CD8-positive, alpha-beta memory T cell (primary cell): Measurements from ENCODE around the gene CCDC91. TPM values are rescaled to one million over a fixed set of nuclear protein-coding genes. Genes with fewer than 3 reads are reported as not detected.
"Not testable (repeated sequence)": the region's sequence is repeated elsewhere in the genome, so short reads cannot be mapped to it uniquely, and the experiment has no call there.

Experiments used
- CTCF ChIA-PET: fragments of 350-600 bp; sonication (Branson Sonifier 250); formaldehyde crosslinking; loops from one replicate; lab custom pipeline; 2021; ENCODE audit warnings: antibody characterized with exemption; lab: Charles Lee
- POLR2A ChIA-PET: fragments of 350-600 bp; sonication (Branson Sonifier 250); formaldehyde crosslinking; loops from one replicate; lab custom pipeline; 2021; ENCODE audit warnings: antibody characterized with exemption; lab: Charles Lee
- DNase-seq, 5 donors: peaks; one replicate each; pipeline versions ENCODE4 v3.0.0 to v3.0.0-alpha.2; 2020 to 2022; ENCODE audit warnings: mixed read lengths in 1 of 5
- H3K27ac ChIP-seq: one replicate; pipeline ENCODE4 v1.7.0; 2013; ENCODE audit warnings: low read depth, mild to moderate bottlenecking, low read length, moderate library complexity
- H3K27me3 ChIP-seq: 2 replicates; pipeline ENCODE4 v1.7.0; 2013; ENCODE audit warnings: low read length, mild to moderate bottlenecking; ENCODE audit not compliant: insufficient read depth, poor library complexity, severe bottlenecking
- H3K36me3 ChIP-seq: 2 replicates; pipeline ENCODE4 v1.7.0; 2013; ENCODE audit warnings: mild to moderate bottlenecking, low read length, moderate library complexity; ENCODE audit not compliant: insufficient read depth
- H3K4me1 ChIP-seq: 2 replicates; pipeline ENCODE4 v1.7.0; 2013; ENCODE audit warnings: mild to moderate bottlenecking, low read length, moderate library complexity; ENCODE audit not compliant: insufficient read depth
- H3K4me3 ChIP-seq: 2 replicates; pipeline ENCODE4 v1.7.0; 2013; ENCODE audit warnings: mild to moderate bottlenecking, low read length
- H3K9me3 ChIP-seq: 2 replicates; pipeline ENCODE4 v1.7.0; 2013; ENCODE audit warnings: mild to moderate bottlenecking, low read length
- H3K27ac Mint-ChIP-seq, 8 donors: one replicate each; pipeline ENCODE4 v1.8.0; 2020 to 2021; ENCODE audit warnings: mixed read lengths in 8 of 8, mild to moderate bottlenecking in 6 of 8, inconsistent platforms in 3 of 8, moderate library complexity in 3 of 8
- H3K27me3 Mint-ChIP-seq, 2 donors: one replicate each; pipeline ENCODE4 v1.8.0; 2020 to 2021; ENCODE audit warnings: mixed read lengths in 2 of 2, mild to moderate bottlenecking in 1 of 2, moderate library complexity in 1 of 2
- H3K36me3 Mint-ChIP-seq, 3 donors: one replicate each; pipeline ENCODE4 v1.8.0; 2020 to 2021; ENCODE audit warnings: mixed read lengths in 3 of 3, inconsistent platforms in 1 of 3, mild to moderate bottlenecking in 1 of 3
- H3K4me1 Mint-ChIP-seq, 3 donors: one replicate each; pipeline ENCODE4 v1.8.0; 2020 to 2021; ENCODE audit warnings: mixed read lengths in 3 of 3, inconsistent platforms in 1 of 3, mild to moderate bottlenecking in 1 of 3
- H3K4me3 Mint-ChIP-seq, 7 donors: one replicate each; pipeline ENCODE4 v1.8.0; 2020 to 2021; ENCODE audit warnings: mixed read lengths in 7 of 7, mild to moderate bottlenecking in 6 of 7, moderate library complexity in 4 of 7, inconsistent platforms in 2 of 7
- H3K9me3 Mint-ChIP-seq, 5 donors: one replicate each; pipeline ENCODE4 v1.8.0; 2020 to 2022; ENCODE audit warnings: mixed read lengths in 5 of 5, mild to moderate bottlenecking in 3 of 5, moderate library complexity in 2 of 5, inconsistent platforms in 1 of 5
- polyA plus RNA-seq: library from polyadenylated mRNA; unstranded; fragments of 300-500 nt; fragmentation: Illumina TruSeq; gene quantifications from one replicate; pipeline ENCODE4 v1.2.3, GENCODE V29; 2021
- total RNA-seq, 2 experiments: library from RNA; stranded (reverse); gene quantifications; one replicate each; pipeline ENCODE4 v1.2.3, GENCODE V29; 2021

The CCDC91 gene
- total and polyA plus RNA-seq, 3 experiments from 2014 or later = 20.3 to 64.1 (median 23.2) TPM

- no peak overlapping the region for H3K4me3 ChIP-seq
- peak overlapping the region; percentile 15 to 88 (median 62) for H3K27ac Mint-ChIP-seq
- peaks cover 69 to 79% (median 77%) of the 10 kb centered on the region in 3 donors for H3K4me1 Mint-ChIP-seq
- H3K27me3 Mint-ChIP-seq = no peaks in the 10 kb centered on the region
- H3K36me3 ChIP-seq = no peaks in the 10 kb centered on the region
- peaks cover 42% of the 10 kb centered on the region for H3K4me1 ChIP-seq
- DNase-seq = no peak
- no peaks in the 10 kb centered on the region for H3K9me3 Mint-ChIP-seq
- H3K9me3 ChIP-seq = no peaks in the 10 kb centered on the region
- no peak overlapping the region for H3K27ac ChIP-seq
- ChIA-PET POLR2A (no interaction called here), CTCF (interaction anchor here (1.3 kb wide), 1 partner anchor 58 kb away, joined by 3 read pairs; no protein-coding TSS in a partner anchor)
- peaks cover 0 to 3% (median 0%) of the 10 kb centered on the region in 3 donors for H3K36me3 Mint-ChIP-seq
- peak overlapping the region in 3 of 7 donors; percentile 1 to 53 (median 42) for H3K4me3 Mint-ChIP-seq
- H3K27me3 ChIP-seq = no peaks in the 10 kb centered on the region
These were observed 58.4 kb downstream of the CCDC91 start for GRCh38 chr12:28248555-28249145.

GRCh38 chr12:28253161-28253641, 62.9 kb downstream of the CCDC91 start:
- peaks cover 35% of the 10 kb centered on the region for H3K4me1 ChIP-seq
- no peaks in the 10 kb centered on the region for H3K9me3 Mint-ChIP-seq
- CTCF ChIA-PET = no interaction called here

DNA sequence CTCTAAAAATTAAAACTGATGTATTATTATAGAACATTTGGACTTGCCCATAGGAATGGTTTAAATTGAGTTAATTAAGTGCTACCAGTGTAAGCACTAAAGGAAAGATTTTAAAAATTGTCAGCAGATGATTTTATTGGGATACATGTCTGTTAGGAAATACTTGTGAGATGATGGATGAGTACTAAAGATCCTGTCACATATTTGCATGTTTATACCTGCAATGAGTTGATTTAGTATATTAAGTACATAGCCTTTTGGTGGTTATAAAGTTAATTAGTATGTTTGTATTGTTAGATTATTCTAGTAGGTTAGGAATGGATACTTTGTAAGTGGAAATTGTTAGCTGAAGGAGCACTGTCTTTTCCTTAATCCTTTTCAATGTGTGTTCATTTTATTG, 67.2 kb downstream of the CCDC91 start:
- no peaks in the 10 kb centered on the region for H3K27me3 ChIP-seq
- peaks cover 3% of the 10 kb centered on the region for H3K36me3 ChIP-seq
- H3K27ac ChIP-seq = no peak overlapping the region
- H3K36me3 Mint-ChIP-seq = peaks cover 0 to 29% (median 14%) of the 10 kb centered on the region in 3 donors
- no peak overlapping the region for H3K27ac Mint-ChIP-seq
- H3K9me3 Mint-ChIP-seq = no peaks in the 10 kb centered on the region
- POLR2A ChIA-PET = no interaction called here
- no peaks in the 10 kb centered on the region for H3K27me3 Mint-ChIP-seq
- no peaks in the 10 kb centered on the region for H3K9me3 ChIP-seq
- peaks cover 17 to 21% (median 21%) of the 10 kb centered on the region in 3 donors for H3K4me1 Mint-ChIP-seq
- H3K4me3 Mint-ChIP-seq = no peak overlapping the region
- H3K4me1 ChIP-seq = peaks cover 7% of the 10 kb centered on the region
- CTCF ChIA-PET = no interaction called here
- no peak overlapping the region for H3K4me3 ChIP-seq
- DNase-seq = no peak

More at GRCh38 chr12:28253161-28253641, 62.9 kb downstream of the CCDC91 start:
- Mint-ChIP-seq H3K27ac (peak overlapping the region; percentile 8 to 95 (median 80)), H3K4me3 (peak overlapping the region; percentile 59 to 90 (median 81)), H3K4me1 (peaks cover 57 to 63% (median 59%) of the 10 kb centered on the region in 3 donors), H3K36me3 (peaks cover 0 to under 1% (median 0%) of the 10 kb centered on the region in 3 donors), H3K27me3 (no peaks in the 10 kb centered on the region)
- POLR2A ChIA-PET = no interaction called here
- Histone ChIP-seq H3K4me3 (peak overlapping the region; percentile 18), H3K27ac (no peak overlapping the region), H3K27me3 (no peaks in the 10 kb centered on the region), H3K9me3 (no peaks in the 10 kb centered on the region), H3K36me3 (no peaks in the 10 kb centered on the region)
- DNase-seq = peak in 1 of 5 donors; percentile 28

DNA sequence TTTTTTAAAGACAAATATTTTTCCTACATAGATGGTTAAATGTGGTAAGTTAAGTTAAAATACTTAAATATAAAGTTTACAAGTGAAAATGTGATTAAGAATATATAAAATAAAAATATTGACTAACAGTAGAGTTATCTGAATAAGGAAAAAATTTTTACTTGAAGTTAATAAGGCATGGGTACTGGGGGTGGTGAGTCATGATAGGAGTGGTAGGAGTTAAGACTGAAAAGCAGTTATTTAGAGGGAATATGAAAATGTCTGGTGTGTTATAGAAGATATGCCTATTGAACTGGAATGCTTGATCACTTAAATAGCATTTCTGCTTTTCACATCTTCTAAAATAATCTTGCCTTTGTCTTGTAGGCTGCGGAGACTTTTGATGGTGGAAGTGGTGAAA, 68.7 kb downstream of the CCDC91 start:
- H3K4me1 ChIP-seq = no peaks in the 10 kb centered on the region
- no peak for DNase-seq
- ChIA-PET CTCF (no interaction called here), POLR2A (no interaction called here)
- Mint-ChIP-seq H3K4me1 (peaks cover under 1 to 5% (median 5%) of the 10 kb centered on the region in 3 donors), H3K27me3 (no peaks in the 10 kb centered on the region), H3K9me3 (no peaks in the 10 kb centered on the region), H3K4me3 (no peak overlapping the region), H3K27ac (peak overlapping the region in 1 of 8 donors; percentile 8), H3K36me3 (peaks cover 0 to 33% (median 14%) of the 10 kb centered on the region in 3 donors)
- no peak overlapping the region for H3K27ac ChIP-seq
- H3K4me3 ChIP-seq = no peak overlapping the region
- no peaks in the 10 kb centered on the region for H3K27me3 ChIP-seq
- peaks cover 3% of the 10 kb centered on the region for H3K36me3 ChIP-seq
- no peaks in the 10 kb centered on the region for H3K9me3 ChIP-seq

DNA sequence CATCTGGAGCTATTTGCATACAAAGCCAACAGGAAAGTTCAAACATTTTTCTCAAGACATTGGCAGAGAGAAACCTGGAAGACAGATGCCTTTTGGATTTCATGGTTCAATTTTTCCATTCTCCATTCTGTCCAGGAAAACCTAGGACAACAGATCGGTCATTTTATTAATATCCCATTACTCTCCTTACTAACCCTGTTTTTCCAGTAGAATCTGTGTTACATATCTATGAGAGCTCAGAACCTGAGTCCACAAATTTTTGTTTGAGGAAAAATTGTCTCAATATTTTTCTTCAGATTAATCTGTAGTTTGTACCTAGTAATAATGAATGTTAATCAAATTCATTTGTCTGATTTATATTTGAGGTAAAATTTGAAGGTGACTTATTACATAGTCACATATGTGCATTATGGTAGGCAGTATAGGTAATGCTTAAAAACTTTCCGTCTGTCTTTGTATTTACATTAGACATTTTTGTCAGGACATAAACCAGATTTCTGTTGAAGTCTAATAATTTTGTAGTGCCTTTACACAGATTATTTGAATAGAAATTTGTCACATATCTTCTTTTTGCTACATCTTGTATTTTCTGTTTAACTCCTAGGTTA, 75.3 kb downstream of the CCDC91 start:
- Mint-ChIP-seq H3K9me3 (peaks cover under 1 to 6% (median 3%) of the 10 kb centered on the region in 5 donors), H3K4me3 (no peak overlapping the region), H3K27me3 (no peaks in the 10 kb centered on the region), H3K36me3 (peaks cover 18 to 50% (median 19%) of the 10 kb centered on the region in 3 donors), H3K27ac (peak overlapping the region in 1 of 8 donors; percentile 71), H3K4me1 (peaks cover 0 to 10% (median 1%) of the 10 kb centered on the region in 3 donors)
- POLR2A ChIA-PET = no interaction called here
- CTCF ChIA-PET = no interaction called here
- DNase-seq = no peak
- no peaks in the 10 kb centered on the region for H3K4me1 ChIP-seq
- no peak overlapping the region for H3K4me3 ChIP-seq
- no peak overlapping the region for H3K27ac ChIP-seq
- H3K9me3 ChIP-seq = no peaks in the 10 kb centered on the region
- H3K27me3 ChIP-seq = no peaks in the 10 kb centered on the region
- peaks cover 8% of the 10 kb centered on the region for H3K36me3 ChIP-seq

GRCh38 chr12:28267920-28268607, 77.8 kb downstream of the CCDC91 start:
- CTCF ChIA-PET, DNase-seq, H3K27ac ChIP-seq, H3K27me3 Mint-ChIP-seq, H3K4me1 Mint-ChIP-seq, H3K4me3 Mint-ChIP-seq, H3K9me3 ChIP-seq, POLR2A ChIA-PET, H3K27me3 ChIP-seq, H3K4me3 ChIP-seq, H3K4me1 ChIP-seq: not testable (repeated sequence)
- peaks cover 10 to 19% (median 17%) of the 10 kb centered on the region in 5 donors for H3K9me3 Mint-ChIP-seq
- peaks cover 18 to 46% (median 36%) of the 10 kb centered on the region in 3 donors for H3K36me3 Mint-ChIP-seq
- H3K36me3 ChIP-seq = peaks cover 17% of the 10 kb centered on the region
- H3K27ac Mint-ChIP-seq = peak overlapping the region in 1 of 8 donors; percentile 54

GRCh38 chr12:28268608-28269229, 78.5 kb downstream of the CCDC91 start:
- ChIA-PET CTCF (no interaction called here), POLR2A (no interaction called here)
- Mint-ChIP-seq H3K36me3 (peaks cover 18 to 47% (median 37%) of the 10 kb centered on the region in 3 donors), H3K4me1 (peaks cover 0 to 10% (median 0%) of the 10 kb centered on the region in 3 donors), H3K9me3 (peaks cover 10 to 20% (median 18%) of the 10 kb centered on the region in 5 donors), H3K27me3 (no peaks in the 10 kb centered on the region), H3K4me3 (no peak overlapping the region), H3K27ac (no peak overlapping the region)
- H3K9me3 ChIP-seq = no peaks in the 10 kb centered on the region
- no peak overlapping the region for H3K27ac ChIP-seq
- H3K4me3 ChIP-seq = no peak overlapping the region
- peaks cover 17% of the 10 kb centered on the region for H3K36me3 ChIP-seq
- no peaks in the 10 kb centered on the region for H3K4me1 ChIP-seq
- no peaks in the 10 kb centered on the region for H3K27me3 ChIP-seq
- DNase-seq = no peak
